ENCODE measurements around the gene ZDHHC15.
"Not testable (repeated sequence)": the region's sequence is repeated elsewhere in the genome, so short reads cannot be mapped to it uniquely, and the experiment has no call there.

The ZDHHC15 gene, protein sequence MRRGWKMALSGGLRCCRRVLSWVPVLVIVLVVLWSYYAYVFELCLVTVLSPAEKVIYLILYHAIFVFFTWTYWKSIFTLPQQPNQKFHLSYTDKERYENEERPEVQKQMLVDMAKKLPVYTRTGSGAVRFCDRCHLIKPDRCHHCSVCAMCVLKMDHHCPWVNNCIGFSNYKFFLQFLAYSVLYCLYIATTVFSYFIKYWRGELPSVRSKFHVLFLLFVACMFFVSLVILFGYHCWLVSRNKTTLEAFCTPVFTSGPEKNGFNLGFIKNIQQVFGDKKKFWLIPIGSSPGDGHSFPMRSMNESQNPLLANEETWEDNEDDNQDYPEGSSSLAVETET

DNA sequence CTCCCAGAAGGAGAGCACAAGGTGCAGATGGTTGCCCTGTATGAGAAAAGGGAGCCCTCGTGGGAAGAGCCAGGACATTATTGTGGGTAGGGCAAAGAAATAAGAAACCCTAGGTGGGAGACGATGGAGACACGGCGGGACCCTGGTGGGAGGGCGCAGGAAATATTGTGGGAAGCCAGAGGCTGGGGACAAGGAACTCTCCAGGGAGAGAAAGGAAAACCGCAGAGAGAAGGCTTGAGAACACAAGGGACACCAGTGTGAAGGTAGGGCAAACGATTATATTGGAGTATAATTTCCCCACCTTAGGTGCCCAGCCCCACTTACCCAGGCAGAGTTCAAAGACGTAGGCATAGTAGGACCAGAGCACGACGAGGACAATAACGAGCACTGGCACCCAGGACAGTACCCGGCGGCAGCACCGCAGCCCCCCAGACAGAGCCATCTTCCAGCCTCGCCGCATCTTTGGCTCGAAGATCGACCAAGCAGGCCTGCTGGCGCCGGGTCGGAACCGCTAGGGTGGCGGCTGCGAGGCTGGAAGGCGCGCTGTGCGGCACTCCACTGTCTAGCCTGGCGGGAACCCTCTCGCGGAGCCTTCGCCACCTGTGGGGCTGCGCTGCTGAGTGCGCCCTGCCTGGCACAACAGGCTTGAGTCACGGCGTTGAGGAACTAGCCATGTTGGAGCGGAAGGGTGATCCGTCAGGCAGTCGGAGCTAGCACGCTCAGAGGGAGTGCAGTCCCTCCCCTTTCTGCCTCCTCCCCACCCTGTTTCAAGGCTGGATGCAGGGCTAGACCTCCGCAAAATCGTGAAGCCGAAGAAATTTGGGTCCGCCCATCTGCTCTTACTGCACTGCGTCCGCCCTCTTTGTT is at the start of gene ZDHHC15:
ZDHHC15 (minus strand) TSS at position 473 of the 867 bp plus-strand sequence; CDS start at position 460, 13 bp downstream.
- peak; percentile 73 for DNase-seq (ENCODE audit: low spot score)

DNA sequence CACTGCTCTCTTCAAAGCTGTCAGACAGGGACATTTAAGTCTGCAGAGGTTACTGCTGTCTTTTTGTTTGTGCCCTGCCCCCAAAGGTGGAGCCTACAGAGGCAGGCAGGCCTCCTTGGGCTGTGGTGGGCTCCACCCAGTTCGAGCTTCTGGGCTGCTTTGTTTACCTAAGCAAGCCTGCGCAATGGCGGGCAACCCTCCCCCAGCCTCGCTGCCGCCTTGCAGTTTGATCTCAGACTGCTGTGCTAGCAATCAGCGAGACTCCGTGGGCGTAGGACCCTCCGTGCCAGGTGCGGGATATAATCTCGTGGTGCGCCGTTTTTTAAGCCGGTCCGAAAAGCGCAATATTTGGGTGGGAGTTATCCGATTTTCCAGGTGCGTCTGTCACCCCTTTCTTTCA is 37.7 kb upstream of the ZDHHC15 start:
- DNase-seq (ENCODE audit: low spot score), result not testable (repeated sequence)

DNA sequence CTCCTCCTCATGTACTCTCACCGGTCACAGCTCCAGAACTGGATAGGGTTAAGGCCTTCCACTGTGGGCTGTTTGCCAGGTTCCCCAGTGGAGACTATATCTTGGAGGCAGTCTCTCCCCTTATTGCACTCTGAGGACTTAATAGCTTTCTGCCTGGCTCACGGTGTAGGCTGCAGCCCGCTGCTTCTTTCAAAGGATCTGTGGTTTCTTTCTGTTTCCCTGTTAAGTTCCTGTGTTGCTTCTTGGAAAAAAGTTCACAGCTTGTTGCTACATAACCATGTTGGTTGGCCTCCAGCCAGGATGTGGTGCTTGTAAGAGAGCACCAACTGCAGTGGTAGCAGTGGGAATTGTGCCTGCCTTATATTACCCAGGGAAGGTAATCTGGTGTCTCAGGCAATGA is 24.9 kb upstream of the ZDHHC15 start:
- no peak for DNase-seq (ENCODE audit: low spot score)

DNA sequence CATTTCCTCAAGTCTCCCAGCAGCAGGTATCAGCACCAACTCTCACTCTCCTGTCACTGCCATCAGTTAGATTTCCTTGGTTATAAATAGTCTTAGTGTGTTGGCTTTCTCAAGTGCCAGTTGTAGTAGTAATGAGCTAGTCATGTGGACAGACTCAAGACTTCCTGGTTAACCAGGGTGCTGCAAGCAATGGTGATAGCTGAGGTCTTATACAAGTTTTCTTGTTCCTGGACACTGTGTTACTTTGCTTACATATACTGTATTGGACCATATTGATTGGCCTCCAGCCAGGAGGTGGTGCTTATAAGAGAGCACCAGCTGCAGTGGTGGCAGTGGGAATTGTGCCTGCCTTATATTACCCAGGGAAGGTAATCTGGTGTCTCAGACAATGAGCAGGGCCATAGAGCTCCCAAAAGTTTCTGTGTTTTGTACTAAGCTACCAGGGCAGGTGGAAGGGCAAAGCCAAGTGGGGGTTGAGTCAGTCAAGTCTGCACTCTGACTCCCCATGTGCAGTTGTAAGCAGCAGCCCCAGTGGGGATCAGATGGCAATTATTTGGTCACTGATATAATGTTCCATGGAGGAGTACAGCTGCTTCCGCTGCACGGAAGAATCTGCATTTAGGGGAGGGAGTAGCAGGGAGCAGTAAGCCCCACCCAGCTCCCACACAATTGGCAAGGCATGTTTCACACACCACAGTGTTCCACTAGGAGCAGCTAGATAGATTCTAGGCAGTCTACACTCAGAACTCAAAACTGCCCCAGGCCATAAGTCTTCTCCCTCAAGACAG is 24.1 kb upstream of the ZDHHC15 start:
- DNase-seq (ENCODE audit: low spot score), result no peak

DNA sequence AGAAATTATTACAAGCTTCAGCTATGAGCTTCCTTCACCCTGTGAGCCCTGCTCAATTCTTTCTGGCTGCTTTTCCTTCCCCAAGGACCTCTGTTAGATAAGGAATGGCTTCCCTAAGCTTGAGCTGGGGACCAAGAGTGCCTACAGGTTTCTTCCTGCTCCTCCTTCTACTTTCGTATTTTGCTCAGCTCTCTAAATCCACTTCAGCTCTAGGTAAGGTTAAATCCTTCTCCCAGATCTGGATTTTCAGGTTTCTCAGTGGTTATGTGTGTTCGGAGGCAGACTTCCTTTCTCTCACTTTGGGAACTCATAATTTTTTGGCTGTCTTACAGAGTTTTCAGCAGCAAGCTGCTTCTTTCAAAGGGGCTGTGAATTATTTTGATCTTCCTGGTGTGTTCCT is 21.9 kb upstream of the ZDHHC15 start:
- no peak for DNase-seq (ENCODE audit: low spot score)

DNA sequence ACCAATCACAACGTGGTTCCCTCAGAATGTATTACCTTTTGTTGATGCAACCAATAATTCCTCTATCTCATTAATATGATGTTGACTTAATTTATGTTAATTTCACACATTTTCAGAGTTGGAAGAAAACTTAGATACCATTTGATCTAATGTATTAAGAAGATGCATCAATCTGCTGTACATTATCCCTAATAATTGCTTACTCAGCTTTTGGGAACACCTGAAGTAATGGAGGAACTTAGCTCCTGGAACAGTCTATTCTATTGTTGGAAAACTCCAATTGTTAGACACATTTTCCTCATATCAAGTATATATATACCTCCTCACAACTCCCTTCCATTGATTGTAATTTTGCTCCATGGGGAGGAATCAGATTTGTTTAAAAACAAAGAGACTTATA is 38.9 kb downstream of the ZDHHC15 start:
- DNase-seq (ENCODE audit: low spot score), result no peak

DNA sequence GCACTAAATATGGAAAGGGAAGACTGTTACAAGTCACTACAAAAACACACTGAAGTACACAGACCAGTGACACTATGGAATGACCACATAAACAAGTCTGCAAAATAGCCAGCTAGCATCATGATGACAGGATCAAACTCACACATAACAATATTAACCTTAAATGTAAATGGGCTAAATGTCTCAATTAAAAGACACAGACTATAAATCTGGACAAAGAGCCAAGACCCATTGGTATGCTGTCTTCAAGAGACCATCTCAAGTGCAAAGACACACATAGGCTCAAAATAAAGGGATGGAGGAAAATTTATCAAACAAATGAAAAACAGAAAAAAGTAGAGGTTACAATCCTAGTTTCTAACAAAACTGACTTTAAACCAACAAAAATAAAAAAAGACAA is 61.1 kb downstream of the ZDHHC15 start:
- DNase-seq (ENCODE audit: low spot score), result not testable (repeated sequence)

DNA sequence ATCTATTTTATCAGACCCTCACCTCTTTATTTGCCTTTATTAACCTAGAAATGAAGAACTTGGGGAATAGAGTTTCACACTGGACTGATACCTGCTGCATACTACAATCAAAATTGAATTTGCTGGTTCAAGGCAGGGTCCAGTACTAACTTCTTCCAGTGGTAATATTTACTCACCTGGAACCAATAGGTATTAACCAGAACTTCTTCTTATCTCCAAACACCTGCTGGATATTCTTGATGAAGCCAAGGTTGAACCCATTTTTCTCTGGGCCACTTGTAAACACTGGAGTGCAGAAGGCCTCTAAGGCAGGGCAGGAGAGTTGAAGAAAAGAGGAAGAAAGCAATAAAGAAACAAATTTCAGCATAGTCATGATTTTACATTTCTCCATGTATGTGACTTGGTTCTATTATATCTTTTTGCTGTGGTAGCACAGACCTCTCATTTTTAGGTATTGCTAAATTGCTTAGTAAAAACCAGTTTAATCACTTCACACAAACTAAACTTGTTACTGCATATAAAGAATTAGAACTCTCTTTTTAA is 101.1 kb downstream of the ZDHHC15 start:
- no peak for DNase-seq (ENCODE audit: low spot score)

DNA sequence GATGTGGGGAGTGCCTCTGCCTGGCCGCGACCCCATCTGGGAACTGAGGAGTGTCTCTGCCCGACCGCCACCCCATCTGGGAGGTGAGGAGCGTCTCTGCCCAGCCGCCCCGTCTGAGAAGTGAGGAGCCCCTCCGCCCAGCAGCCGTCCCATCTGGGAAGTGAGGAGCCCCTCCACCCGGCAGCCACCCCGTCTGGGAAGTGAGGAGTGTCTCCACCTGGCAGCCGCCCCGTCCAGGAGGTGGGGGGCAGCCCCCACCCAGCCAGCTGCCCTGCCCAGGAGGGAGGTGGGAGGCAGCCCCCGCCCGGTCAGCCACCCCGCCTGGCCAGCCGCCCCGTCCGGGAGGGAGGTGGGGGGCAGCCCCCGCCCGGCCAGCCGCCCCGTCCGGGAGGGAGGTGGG is 115.7 kb downstream of the ZDHHC15 start:
- DNase-seq (ENCODE audit: low spot score), result not testable (repeated sequence)

DNA sequence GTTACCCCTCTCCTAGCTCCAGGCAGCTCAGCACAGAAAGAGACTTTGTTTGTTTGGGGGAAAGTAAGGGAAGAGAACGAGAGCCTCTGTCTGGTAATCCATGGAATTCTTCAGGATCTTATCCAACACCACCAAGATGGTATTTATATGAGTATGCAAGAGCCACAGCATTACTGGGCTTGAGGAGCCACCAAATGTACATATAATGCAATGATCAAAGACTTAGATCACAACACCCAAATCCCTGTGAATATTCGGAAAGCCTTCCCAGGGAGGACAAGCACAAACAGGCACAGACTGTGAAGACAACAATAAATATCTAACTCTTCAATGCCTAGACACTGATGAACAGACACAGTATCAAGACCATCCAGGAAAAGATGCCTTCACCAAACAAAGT is 132.4 kb downstream of the ZDHHC15 start:
- no peak for DNase-seq (ENCODE audit: low spot score)

DNA sequence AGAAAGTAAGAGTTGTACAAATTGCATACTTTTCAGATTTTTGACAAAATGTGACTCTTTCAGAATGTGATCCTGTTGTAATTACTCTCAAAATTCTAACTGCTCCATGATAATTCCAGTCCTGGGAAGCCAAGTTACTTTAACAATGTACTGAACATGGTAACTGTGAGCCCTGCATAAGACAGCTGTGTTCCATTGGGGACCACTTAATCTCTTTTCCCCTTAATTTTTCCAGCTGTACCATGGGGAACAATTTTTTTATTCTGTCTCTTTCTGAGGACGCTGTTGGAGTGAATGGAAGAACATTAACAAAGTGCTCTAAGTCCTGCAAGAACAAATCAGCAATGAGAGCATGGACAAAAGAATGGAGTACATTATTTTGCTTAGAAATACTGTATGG is 153.1 kb downstream of the ZDHHC15 start:
- DNase-seq (ENCODE audit: low spot score), result no peak

DNA sequence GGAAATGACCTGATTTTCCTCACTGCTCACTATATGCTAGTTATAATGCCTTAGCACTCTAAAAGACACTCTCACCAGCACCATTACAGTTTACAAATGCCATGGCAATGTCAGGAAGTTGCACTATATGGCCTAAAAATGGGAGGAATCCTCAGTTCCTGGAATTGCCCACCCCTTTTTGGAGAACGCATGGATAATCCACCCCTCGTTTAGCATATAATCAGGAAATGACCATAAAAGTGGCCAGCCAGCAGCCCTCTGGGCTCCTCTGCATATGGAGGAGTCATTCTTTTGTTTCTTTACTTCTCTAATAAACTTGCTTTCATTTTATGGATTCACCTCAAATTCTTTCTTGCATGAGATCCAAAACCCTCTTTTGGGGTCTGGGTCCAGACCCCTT is 156.0 kb downstream of the ZDHHC15 start:
- no peak for DNase-seq (ENCODE audit: low spot score)

DNA sequence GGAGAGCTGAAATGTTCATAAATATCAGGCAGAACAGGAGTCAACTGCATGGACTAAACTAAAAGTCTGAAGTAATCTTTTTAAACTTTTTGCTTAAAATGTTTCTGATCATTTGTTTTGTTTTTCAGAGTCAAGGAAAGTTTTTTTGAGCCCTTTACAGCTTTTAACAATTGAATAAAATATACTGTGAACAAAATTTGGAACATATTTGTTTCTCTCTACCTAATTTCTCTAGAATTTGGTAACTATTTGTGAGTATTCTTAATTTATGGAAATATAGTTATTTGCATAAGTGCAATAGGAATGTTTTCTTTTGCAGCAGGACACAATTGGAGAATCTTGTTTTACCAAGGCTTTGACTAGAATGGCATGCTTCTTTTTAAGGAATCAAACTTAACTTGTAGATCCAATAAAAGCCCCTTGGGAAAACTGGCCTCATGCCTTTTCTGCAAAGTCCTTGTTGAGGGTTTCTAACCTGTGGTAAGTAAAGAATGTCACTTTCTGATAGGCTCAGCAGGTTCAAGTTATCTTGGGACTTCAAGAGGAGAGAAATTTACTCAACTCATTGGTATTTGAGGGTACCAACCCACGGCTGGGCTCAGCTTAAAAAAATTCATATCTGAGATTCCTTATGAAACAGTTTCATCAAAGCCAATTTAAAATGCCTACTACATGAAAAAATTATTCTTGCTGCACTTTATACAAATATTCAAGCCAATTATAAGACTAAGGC is 157.4 kb downstream of the ZDHHC15 start:
- DNase-seq (ENCODE audit: low spot score), result no peak

DNA sequence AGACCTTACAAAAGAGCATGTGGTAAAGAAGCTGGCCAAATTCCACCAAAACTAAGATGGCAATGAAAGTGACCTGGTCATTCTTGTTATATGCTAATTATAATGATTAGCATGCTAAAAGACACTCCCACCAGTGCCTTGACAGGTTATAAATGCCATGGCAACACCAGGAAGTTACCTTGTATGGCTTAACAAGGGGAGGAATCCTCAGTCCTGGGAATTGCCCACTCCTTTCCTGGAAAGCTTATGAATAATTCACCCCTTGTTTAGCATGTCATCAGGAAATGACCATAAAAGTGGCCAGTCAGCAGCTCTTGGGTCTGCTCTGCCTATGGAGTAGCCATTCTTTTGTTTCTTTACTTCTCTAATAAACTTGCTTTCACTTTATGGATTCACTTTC is 161.0 kb downstream of the ZDHHC15 start:
- no peak for DNase-seq (ENCODE audit: low spot score)

DNA sequence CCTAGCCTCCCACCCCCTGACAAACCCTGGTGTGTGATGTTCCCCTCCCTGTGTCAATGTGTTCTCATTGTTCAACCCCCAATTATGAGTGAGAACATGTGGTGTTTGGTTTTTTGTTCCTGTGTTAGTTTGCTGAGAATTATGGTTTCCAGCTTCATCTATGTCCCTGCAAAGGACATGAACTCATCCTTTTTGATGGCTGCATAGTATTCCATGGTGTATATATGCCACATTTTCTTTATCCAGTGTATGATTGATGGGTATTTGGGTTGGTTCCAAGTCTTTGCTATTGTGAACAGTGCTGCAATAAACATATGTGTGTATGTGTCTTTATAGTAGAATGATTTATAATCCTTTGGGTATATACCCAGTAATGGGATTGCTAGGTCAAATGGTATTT is 174.2 kb downstream of the ZDHHC15 start:
- not testable (repeated sequence) for DNase-seq (ENCODE audit: low spot score)

DNA sequence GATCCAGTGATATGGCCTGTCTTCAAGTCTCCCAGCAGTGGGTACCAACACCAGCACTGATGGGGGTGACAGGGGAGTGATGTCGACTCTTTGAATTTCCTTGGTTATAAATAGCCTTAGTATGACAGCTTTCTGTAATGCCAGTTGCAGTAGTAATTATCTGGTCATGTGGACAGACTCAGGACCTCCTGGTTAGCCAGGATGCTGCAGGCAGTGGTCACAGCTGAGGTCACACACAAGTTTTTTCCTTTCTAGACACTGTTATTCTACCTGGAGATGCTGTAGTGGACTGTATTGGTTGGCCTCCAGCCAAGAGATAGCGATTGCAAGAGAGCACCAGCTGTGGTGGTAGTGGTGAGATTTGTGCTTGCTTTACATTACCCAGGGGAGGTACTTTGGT is 185.3 kb downstream of the ZDHHC15 start:
- DNase-seq (ENCODE audit: low spot score), result no peak

DNA sequence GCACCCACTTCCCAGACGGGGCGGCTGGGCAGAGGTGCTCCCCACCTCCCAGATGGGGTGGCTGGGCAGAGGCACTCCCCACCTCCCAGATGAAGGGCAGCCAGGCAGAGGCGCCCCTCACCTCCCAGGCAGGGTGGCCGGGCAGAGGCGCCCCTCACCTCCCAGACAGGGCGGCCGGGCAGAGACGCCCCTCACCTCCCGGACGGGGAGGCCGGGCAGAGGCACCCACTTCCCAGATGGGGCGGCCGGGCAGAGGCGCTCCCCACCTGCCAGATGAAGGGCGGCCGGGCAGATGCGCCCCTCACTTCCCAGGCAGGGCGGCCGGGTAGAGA is 187.7 kb downstream of the ZDHHC15 start:
- DNase-seq (ENCODE audit: low spot score), result no peak

DNA sequence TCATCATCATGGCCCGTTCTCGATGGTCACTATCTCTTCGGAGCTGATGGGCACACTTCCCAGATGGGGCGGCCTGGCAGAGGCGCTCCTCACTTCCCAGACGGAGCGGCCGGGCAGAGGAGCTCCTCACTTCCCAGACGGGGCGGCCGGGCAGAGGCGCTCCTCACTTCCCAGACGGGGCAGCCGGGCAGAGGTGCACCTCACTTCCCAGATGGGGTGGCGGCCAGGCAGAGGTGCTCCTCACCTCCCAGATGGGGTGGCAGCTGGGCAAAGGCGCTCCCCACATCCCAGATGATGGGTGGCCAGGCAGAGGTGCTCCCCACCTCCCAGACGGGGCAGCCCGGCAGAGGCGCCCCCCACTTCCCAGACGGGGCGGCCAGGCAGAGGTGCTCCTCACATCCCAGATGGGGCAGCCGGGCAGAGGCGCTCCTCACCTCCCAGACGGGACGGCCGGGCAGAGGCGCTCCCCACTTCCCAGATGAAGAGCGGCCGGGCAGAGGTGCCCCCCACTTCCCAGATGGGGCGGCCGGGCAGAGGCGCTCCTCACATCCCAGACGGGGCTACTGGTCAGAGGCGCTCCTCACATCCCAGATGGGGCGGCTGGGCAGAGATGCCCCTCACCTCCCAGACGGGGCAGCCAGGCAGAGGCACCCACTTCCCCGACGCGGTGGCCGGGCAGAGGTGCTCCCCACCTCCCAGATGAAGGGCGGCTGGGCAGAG is 188.3 kb downstream of the ZDHHC15 start:
- DNase-seq (ENCODE audit: low spot score), result not testable (repeated sequence)

DNA sequence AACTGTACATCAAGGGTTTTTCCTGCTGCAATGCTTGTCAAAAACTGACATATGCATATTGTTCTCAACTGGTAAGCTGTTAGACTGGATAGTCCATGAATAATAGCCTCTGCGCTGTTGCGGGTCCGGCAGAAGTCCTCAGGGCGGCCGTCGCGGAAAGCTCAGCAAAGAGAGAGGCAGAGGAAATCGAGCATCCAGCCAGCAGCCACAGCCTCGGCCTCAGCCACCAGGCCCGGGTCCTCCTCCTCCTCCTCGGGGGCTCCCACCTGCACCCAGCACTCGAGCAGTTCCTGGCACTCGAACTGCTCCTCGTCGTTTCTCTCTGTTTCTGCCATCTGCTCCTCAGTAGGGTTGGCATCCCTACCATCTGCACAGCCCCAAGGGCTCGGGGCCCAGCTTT is 195.2 kb downstream of the ZDHHC15 start:
- no peak for DNase-seq (ENCODE audit: low spot score)

Data from left forelimb (tissue), 1 donor.